Cardiac septum (tissue), 1 donor: ENCODE results near the gene ZNF385D. TPM values are rescaled to one million over a fixed set of nuclear protein-coding genes. Genes with fewer than 3 reads are reported as not detected.
"Not testable (repeated sequence)": the region's sequence is repeated elsewhere in the genome, so short reads cannot be mapped to it uniquely, and the experiment has no call there.

Experiments
- DNase-seq: peaks from one replicate; pipeline ENCODE4 v3.0.0-alpha.2; 2020; ENCODE audit warnings: low spot score
- intact Hi-C: fragments of 100-400 bp; cut with DNase I; formaldehyde crosslinking; loops from one replicate; pipeline ENCODE4 v1.14.0; 2022
- total RNA-seq: library from RNA; stranded (reverse); fragmentation: NEBNext Ultra II Directional; extraction: Animal tissue kit (Norgen Biotek cat#: 25700); gene quantifications from one replicate; pipeline ENCODE4 v1.2.1, GENCODE V29; 2021
- donor health status: DM: no; HTN: no; CAD: no.

ZNF385D gene
- total RNA-seq, 1 donor from 2014 or later, result 12.5 TPM

DNA sequence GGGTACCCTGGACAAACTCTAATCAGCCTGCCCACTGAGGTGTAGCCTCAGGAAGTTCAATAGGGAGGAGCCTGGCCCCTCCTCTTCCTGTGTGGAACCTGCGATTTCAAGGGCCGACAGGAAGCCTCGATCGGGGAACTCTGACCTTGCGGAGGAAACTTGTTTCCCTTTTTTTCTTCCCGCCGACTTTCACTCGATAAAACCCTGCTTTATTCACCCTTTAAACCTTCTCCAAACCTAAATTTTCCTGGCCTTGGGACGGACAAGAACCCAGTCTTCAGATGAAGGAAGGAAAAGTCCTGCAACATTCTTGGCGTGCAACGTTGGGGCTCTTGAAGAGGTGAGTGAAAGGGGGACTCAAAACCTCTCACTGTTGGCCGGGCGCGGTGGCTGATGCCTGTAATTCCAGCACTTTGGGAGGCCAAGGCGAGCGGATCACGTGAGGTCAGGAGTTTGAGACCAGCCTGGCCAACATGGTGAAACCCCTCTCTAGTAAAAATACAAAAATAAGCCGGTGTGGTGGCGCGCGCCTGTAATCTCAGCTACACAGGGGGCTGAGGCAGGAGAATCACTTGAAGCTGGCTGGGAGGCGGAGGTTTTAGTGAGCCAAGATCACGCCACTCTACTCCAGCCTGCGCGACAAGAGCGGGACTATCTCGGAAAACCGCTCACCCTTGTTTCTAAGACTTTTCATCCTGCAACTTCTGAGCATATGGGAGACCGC lies 208.2 kb downstream of the ZNF385D start:
- DNase-seq, result no peak
- intact Hi-C loops, result no loop called here

DNA sequence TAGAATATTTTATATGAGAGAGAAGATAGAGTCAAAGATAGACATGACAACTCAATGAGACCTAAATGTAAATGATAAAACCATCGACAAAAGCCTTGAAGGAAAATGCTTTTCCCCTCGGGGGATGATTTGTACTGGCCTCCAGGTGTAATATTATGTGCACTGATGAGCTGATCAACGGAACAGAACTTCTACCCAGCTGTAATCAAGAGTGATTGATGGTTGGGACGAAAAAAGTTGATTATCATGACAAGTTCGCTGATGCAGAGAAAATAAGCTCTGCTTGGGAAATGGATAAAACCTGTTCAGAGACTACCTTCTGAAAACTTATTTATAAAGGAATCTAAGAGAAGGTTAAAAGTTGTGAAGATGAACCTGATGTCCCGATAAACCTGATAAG lies 210.7 kb downstream of the ZNF385D start:
- no peak for DNase-seq
- intact Hi-C loops, result no loop called here

DNA sequence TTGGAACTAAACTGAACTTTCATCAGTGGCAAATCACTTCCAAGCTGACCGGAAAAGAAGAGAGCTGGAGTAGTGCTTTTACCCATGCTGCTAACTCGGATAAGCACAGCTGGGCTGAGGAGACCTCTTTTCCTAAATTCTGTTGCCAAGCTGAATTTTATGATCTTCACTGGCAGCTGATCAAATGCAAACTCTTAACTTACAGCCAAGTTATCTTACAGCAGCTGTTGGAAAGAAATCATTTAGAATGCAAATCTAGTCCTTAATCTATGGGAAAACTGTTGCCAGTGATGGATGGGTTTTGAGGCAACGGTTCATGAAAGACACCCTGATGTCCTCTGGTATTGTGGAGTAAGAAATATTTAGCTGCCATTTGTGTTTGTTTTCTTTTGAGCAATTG lies 216.5 kb downstream of the ZNF385D start:
- no peak for DNase-seq
- intact Hi-C loops, result no loop called here

DNA sequence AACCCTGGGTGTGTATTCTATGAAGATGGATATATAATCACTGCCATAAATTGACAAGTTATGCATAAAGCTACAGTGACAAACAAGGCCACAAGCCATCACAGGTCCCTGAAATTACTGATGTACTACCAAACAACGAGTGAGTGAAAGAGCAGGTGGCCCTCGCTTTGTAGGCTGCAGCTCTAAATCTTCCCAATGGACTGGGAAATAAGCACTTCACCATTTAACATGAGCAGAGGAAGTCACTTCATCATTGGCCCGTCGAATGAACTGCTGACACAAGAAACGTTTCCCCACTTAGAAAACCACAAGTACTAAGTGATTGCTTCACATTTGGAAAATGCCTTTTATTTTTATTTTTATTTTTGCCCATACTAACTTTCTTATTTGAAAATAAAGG lies 218.0 kb downstream of the ZNF385D start:
- intact Hi-C loops, result no loop called here
- no peak for DNase-seq

DNA sequence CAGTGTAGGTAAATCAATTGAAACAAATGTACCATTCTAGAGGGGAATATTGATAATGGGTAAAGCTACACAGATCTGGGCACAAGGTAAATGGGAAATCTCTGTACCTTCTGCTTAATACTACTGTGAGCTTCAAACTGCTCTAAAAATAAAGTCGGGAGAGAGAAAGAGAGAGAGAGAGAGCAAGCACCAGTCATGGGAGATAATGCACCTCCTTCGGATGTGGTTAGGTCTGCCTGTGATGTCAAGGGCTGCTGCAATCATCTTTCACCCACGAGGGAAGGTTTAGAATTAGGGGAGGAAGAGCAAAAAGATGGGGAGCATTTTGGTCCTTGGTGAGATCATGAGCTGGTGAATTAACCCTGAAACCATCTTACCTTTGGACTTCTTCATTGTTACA lies 219.1 kb downstream of the ZNF385D start:
- DNase-seq, result no peak
- intact Hi-C loops, result no loop called here

DNA sequence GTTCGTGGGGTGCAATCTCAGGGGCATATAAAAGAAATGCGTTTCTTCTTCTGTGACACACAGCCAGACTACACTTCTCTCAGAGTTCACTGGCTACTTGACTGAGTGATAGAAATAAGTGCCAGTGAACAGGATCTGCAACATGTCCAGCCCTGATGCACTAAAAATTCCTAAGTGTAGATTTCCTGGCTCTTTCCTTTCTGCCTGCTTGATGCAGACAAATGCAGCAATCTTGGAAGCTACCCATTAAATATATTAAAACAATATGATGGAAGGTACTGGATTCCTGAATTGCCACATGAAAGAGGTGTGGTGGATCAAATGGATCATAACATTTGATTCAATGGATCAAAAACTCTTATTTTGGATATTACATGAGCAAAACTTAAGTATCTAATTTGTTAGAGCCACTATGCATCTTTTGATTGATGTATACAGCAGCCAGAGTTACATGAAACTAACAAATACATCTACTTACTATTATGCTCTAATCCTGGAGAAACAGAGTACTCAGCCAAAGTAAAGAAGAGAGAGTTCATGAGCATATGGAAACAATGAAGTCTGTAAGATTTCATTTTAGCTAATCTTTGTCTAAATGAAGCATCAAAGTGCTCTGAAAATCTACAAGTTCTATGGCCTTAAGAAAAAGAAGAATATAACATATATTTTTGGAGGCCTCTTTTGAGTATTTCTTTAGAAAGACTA lies 222.6 kb downstream of the ZNF385D start:
- no peak for DNase-seq
- intact Hi-C loops, result no loop called here

DNA sequence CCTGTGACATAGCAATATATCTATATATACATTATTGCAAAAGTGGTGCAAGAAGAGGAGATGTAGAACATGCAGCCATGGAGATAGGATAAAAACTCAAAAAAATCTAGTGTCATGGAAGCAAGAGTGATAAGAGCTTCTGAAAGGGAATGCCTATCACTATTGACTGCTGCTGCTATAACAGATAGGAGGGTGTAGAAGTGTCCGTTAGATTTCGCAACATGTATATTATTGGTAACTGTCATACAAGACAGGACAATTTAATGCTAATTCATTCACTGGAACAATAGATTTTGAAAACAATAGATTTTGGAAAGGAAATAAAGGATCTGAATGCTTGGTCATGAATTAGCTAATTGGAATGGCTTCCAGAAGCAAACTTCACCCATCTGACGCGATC lies 224.5 kb downstream of the ZNF385D start:
- DNase-seq, result no peak
- intact Hi-C loops, result no loop called here

DNA sequence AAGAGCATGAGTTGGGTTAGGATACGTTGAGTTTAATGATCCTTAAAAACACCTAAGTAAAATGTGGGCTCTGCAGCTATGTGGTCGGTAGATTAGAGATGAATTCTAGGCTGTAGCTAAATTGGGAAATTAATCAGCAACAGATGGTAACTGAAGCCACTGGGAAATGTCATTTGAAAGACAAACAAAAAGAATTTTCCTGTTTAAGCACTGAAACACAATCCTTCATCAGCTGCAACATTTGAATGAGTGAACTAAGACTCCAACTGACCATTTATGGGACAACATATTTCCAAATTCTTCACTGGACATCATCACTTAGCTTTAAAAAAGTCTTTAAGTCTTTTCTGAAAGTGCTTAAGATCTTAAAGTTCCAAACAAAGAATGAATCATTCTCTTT lies 226.9 kb downstream of the ZNF385D start:
- intact Hi-C loops, result no loop called here
- DNase-seq, result no peak

DNA sequence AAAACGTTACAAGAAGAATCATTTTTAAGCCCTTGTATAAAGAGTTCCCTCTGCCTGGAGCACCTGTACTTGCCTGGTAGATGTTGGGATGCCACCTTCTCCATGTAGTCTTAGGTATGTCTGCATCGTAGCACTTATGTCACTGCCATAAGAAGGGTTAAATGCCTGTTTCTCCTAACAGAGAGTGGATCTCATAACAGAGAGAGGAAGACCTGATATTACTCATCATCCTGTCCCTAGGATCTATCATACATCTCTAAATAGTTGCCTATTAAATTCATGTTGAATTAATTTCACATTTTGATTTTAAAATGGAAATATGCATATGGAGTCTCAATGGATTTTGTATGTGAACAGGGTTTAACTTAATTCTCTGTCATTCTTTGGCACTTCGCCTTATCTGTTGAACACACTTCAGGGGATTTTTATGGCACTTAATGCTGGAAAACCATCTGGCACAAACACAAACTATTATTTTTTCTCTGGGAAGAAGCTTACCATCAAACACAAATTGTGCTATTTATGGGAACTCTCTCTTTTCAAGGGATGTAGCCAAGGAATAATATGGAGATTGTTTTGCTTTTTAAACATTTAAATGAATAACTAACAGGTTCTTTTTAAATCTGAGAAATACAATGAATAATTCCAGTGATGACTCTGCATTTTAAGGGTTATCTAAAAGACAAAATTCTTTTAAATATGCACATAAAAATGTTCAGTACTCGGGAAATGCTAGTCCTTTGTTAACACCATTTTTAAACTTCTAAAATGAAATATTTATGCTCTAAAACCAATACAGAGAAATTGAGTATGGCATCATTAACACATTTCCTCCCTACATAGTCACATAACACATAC lies 230.7 kb downstream of the ZNF385D start:
- DNase-seq, result no peak
- intact Hi-C loops, result no loop called here

DNA sequence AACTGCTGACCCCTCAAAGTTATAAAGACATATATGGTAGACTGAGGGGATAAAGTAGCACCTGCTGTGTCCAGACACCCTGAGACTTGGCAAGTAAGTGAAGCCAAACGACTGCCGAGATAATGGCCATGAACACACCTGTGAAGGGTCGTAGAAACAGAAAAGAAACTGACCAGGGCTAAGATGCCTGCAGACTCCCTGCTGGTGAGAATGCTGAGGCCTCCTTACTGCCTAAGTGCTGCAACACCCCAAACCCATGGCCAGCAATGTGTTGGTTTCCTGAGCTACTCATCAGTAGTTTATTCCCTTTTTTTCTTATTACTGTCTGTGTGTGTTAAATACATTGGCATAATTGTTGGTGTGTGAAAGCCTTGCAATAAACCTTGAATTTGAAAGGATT lies 233.8 kb downstream of the ZNF385D start:
- intact Hi-C loops, result no loop called here

DNA sequence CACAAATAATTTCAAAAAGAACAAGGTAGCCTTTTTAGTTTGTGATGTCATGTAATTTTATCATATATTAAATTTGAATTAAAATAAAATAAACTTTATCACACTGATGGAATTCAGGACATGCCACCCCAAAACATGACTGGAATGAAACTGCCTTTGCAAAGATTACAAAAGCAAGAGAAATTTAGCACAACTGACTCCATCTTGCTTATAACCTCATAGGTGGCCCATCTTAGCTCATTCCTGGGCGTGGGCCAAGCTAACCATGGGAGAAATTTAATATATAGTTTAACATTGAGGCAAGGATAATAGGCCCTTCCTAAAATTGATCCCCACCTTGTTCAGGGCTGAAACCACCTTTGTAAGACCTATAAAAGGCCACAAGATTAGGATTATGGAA lies 235.6 kb downstream of the ZNF385D start:
- DNase-seq, result no peak
- intact Hi-C loops, result no loop called here

More for the DNA sequence above, 233.8 kb downstream of the ZNF385D start:
- no peak for DNase-seq

DNA sequence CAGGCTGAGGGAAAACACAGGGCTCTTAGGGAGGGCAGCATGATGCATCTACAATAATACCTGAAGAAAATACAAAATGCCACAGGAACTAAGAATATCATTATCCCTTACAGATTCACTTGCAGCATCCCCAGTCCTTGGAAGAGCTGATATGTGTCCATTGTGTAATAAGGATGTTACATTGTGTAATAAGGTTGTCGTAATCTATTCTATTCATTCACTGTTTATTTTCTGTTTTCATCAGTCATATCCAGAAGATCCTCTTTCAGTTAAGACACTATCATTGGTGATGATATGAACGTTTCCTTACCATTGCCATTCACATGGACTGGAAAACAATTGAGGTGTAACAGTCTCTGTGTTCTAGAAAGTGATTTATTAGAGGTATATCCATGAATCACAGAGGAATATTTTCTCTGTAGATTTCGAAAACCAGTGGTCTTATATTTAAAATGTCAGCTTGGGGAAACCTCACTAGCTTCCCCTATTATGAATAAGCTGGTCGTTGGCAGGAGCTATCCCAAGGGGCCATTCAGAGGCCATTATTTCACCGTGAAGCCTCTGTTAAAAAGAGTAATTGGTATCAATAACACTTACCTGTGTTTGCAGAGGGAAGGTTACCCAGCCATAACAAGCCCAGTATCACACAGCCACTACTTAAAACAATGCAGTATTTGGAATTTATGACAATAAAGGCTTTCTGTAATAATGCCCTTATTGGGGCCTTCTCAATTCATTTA lies 241.1 kb downstream of the ZNF385D start:
- intact Hi-C loops, result no loop called here
- DNase-seq, result no peak

DNA sequence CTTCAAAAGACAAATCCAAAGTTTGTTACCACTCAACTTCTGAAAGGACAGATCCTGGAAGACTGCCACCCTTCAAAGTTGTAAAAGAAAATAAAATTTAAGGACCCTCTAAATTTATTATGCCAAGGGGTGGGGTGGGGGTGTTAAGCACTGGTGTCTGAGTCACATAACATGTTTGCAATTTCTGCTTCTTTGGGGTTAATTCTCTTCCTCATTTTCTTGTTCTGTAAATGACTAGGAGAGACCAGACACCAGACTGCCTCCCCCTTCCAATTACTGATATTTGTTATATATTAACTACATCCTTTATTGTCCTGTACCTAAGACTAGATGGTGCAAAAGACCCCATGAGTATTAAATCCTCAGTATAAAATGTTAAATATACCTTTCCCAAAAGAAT lies 242.8 kb downstream of the ZNF385D start:
- intact Hi-C loops, result no loop called here
- no peak for DNase-seq

DNA sequence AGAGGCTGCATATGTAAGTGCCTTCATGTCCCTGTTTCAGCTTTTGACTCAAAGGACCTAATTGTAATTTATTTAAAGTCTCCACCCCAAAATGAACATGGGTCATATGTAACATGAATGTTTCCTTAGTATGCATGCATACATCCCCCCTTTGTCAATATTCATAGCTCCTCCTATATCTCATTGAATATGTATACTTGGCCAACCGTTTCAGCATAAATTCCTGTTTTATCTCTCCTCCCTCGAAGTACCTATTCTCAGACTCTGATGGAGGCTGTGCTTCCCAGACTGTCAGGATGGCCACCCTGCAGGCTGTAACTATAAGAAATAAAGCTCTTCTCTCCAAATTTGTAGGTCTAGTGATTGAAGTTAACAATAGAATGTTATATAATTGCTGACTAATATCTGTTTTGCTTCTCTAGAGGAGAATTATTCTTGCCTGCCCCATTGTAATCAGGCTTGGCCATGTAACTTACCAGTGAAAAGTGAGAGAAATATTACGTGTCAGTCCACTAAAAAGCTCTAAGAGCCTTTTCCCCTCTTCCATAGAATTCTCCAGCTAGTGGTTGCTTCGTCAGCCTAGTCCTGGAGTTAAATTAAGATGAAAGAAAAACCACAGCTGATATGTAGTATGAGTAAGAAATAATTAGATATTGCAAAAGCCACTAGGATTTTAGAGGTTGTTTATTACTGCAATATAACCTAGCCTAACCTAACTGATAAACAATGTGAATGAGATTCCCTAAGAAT lies 245.1 kb downstream of the ZNF385D start:
- DNase-seq, result no peak
- intact Hi-C loops, result no loop called here

DNA sequence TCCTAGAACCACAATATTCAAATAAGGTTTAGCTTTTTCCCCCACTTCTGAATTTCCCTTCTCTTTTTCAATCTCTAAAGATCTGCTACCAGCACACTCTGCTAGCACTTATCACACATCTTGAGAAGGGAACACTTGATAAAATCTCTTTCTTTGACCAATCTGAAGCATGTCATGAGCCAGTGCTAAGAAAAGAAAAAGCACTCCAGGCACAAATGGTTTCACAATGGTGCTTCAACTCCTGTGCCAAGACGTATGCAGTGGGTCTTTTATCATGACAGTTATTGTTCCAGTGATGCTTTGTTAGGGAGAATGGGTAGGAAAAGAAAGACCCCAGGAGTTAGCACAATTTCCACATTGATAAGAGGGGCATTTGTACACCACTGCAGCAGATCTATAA lies 248.4 kb downstream of the ZNF385D start:
- intact Hi-C loops, result no loop called here
- DNase-seq, result no peak

DNA sequence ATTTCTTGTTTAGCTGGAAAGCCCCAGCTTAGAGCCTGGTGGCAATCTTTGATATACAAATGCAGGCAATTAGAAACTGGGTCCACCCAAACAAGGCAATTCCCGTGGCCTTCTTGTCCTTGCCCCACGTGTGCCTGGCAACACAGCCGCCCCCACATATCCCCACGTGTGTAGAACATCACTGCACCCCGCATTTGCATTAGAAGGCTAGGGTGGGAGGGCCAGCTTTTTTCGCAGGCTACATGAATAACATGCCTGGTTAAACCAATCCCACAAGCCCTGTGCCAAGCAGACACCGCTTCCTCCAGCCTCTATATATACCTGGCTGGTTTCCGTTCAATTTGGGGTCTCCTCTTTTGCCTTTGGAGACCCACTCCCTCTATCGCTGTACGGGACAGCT lies 250.2 kb downstream of the ZNF385D start:
- intact Hi-C loops, result no loop called here

DNA sequence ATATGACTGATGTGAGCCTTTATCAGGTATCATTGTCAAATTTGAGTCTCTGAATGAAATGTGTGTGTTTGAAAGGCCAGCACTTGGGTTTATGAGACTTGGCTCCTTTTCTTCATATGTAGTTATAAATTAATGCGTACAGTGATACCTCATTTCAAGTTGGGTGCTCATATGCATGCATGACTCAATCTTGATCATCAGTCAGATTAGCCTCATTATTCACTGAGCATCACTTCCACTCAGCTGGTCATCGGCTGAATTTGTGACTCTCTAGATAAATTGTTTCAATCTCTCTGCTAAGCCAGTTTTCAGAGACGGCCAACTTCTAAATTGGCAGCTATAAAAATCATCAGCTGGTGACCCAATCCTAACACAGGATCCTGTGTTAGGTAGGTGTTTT lies 260.3 kb downstream of the ZNF385D start:
- intact Hi-C loops, DNase-seq: not testable (repeated sequence)

More for the DNA sequence above, 250.2 kb downstream of the ZNF385D start:
- no peak for DNase-seq

DNA sequence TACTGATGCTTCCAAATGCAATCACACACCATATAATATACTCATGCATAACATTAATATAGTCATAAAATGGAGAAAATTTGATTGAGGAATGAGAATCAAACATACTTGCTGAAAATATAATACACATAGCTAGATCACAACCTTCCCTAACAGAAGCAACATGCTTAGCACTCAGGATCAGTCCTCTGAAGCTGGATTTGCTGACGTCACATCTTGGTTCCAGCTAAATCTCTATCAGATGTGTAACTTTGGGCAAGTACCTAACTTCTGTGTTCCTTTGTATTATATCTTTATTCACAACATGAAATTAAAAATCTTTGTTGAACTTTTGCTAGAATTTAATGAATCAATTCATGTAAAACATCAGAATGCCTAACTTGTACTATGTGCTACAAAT lies 263.5 kb downstream of the ZNF385D start:
- DNase-seq, result no peak
- intact Hi-C loops, result no loop called here
